GM21825 (cell line): ENCODE measurements around the gene PELI3.
A peak's percentile ranks its signal among the peaks of the same experiment; 100 is the strongest.

Experiments
- ATAC-seq: cut with Tn5 transposase; IDR thresholded peaks from one replicate; pipeline ENCODE4 v1.9.1; 2021; ENCODE audit warnings: mild to moderate bottlenecking, moderate library complexity; ENCODE audit not compliant: unreplicated experiment

Gene PELI3

DNA sequence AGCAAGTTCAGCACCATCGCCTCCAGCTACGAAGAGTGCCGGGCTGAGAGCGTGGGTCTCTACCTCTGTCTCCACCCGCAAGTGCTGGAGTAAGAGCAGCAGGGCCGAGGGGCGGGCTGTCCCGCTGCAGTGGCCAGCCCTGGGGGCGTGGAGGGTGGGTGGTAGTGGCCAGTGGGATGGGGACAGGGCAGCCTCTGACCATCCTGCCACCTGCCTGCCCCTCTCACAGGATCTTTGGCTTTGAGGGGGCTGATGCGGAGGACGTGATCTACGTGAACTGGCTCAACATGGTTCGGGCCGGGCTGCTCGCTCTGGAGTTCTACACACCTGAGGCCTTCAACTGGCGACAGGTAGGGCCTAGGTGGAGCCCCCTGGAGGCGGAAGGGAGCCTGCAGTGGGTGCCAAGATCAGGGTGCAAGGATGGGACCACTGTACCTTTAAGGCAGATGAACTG is 28.7 kb downstream of the PELI3 start:
- no peak for ATAC-seq

DNA sequence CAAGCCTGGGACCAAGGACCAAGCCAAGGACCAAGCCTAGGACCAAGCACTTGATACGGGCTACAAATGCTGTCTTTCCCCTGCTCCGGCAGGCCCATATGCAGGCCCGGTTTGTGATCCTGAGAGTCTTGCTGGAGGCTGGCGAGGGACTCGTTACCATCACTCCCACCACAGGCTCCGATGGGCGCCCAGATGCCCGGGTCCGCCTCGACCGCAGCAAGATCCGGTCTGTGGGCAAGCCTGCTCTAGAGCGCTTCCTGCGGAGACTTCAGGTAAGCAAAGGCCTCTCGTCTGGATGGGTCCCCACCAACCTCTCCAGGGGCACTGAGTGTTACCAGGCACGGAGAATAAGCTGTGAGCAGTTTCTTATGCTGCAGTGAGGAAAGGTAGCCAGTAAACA is 30.5 kb downstream of the PELI3 start:
- ATAC-seq, result no peak

DNA sequence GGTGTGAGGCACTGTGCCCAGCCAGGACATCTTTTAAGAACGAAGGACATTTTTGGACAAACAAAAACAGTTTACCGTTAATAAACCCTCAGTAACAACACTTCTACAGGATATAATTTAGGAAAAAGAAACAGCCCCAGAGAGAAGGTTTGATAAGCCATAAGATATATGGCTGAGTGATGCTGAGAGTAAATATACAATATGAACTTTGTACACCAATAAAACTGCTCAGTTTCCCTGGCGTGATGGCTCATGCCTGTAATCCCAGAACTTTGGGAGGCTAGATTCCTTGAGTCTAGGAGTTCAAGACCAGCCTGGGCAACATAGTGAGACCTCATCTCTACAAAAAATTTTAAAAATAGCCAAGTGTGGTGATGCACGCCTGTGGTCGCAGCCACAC is 31.8 kb downstream of the PELI3 start:
- ATAC-seq, result no peak

DNA sequence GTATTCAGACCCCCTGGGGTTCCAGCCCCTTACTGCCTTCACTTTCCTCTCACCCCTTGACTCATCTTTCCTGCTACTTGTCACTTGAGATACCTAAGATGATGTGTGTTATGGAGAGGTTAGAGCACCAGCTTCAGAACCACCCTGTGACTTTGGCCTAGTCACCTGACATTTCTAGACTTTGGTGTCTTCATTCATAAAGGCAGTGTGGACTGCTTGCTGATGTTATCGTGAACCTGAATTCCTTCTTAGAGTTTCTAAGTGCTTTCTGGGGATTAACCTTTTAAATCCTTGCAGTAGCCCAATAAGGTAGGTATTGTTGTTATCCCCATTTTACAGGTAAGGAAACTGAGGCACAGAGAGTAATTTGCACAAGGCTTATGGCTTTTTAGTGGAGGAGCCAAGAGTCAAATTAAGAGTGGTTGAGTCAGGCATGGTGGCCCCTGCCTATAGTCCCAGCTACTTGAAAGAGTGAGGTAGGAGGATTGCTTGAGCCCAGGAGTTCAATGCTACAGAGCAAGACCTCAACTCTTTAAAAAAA is 38.6 kb downstream of the PELI3 start:
- ATAC-seq, result no peak

DNA sequence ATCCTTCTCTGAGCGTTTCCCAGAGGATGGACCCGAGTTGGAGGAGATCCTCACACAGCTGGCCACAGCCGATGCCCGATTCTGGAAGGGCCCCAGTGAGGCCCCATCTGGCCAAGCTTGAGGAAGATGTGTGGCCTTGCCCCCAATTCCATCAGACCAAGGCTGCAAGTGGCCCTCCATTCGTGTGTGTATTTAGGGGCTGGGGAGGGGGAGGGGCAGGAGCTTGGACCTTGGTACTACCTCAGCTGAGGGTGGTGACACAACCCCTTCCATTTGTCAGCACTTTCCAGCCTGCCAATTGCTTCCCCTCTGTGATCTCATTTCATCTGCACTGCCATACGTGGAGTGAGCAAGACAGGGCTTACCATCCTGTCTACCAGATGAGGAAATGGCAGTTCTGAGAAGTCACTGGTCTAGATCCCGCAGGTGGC is 42.4 kb downstream of the PELI3 start:
- ATAC-seq, result no peak

DNA sequence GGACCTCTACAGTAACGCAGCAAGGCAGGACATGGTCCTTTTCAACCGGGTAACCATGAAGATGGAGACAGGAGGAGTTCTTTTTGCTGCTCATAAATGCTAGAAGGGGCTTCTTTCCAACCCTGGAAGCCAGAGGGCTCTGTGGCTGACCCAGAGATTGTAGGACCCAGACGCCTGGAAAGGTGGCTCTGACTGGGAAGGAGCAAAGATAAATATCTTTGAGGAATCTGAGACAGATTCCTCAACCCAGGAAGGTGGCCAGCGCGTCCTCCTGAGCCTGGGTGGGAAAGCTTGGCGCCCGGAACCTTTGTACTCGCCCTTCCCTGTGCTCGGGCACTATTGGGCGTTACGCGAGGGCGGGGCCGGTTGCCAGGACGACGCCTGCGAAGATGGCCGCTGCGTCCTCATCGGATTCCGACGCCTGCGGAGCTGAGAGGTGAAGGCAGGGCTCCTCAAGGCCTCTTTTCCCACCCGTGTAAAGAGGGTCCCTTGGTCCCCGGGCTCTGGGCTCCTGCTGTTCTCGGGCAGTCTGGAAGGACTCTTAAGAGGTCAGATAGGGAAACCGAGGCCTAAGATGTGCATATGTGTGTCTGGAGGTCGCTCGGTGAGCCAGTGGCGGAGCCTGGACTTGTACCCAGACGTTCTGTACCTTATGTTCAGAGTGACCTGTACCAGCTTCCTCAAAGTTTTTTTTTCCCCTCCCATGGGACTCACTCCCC is 43.7 kb downstream of the PELI3 start, which contains the start of gene BBS1:
Gene BBS1, plus strand, starts transcription at position 365 of the 719 bp plus-strand sequence. Its CDS starts 25 bp downstream, at position 390.
- peak; percentile 89 for ATAC-seq

DNA sequence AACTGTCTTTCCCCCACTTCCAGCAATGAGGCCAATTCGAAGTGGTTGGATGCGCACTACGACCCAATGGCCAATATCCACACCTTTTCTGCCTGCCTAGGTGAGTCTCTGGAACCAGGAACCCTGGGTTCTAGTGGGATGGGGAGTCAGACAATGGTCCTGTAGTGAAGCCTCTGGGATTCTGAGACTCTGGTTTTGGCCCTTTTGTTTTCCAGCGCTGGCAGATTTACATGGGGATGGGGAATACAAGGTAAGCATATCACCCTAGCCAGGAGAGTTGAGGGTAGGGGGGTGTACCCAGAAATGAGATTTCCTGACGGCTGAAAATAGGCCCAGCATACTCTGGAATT is 44.3 kb downstream of the PELI3 start:
- no peak for ATAC-seq

DNA sequence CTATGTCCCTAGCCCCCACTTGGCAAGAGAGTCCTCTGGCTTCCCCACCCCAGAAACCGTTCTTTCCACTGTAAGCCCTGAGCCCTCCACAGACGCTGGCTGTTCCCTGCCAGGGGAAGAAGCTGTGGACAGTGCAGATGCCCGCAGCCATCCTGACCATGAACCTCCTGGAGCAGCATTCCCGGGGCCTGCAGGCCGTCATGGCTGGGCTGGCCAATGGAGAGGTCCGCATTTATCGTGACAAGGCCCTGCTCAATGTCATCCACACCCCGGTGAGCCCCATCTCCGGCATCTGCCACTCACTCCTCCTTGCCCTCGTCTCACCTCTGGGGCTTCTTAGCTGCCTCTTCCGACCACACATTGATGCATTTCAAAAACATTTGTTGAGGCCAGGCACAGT is 56.9 kb downstream of the PELI3 start:
- ATAC-seq, result no peak

DNA sequence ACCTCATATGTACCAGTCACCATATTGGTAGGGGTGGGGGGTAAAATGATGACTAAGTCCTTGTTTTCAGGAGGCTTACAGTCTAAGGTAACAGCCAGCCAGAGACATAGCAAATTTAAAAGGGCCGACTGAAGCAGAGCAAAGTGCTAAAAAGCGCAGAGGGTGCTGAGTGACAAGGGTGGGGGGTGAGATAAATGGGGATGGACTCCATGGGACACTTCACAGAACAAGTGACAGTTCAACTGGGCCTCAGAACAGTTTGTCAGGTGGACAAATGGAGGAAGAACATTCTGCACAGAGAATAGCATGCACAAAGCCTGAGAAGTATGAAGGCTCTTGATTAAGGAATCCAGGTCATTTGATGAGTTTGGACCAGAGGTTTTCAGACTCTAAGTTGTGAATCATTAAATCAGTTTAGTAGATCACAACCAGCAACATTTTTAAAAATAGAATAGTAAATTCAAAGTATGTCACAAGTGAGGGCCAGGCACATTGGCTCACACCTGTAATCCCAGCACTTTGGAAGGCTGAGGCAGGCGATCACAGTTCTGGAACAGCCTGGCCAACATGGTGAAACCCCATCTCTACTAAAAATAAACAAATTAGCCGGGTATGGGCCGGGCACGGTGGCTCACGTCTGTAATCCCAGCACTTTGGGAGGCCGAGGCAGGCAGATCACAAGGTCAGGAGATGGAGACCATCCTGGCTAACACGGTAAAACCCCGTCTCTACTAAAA is 57.8 kb downstream of the PELI3 start:
- ATAC-seq, result no peak
